T1000 (cell line): ENCODE results near the gene ABTB2.
A peak's percentile ranks its signal among the peaks of the same experiment; 100 is the strongest.

Experiments
- DNase-seq: peaks from one replicate; lab custom pipeline; 2025; ENCODE audit warnings: mixed read lengths; lab: John Stamatoyannopoulos, UW

The ABTB2 gene

GRCh38 chr11:34284811-34285481 lies 72.9 kb downstream of the ABTB2 start:
- no peak for DNase-seq

GRCh38 chr11:34284156-34284555 lies 73.7 kb downstream of the ABTB2 start:
- DNase-seq: no peak

GRCh38 chr11:34280945-34281872 lies 76.6 kb downstream of the ABTB2 start:
- DNase-seq: no peak

- no peak for DNase-seq
Observed at GRCh38 chr11:34278693-34279297, 79.0 kb downstream of the ABTB2 start.

GRCh38 chr11:34278175-34278574 lies 79.6 kb downstream of the ABTB2 start:
- no peak for DNase-seq

GRCh38 chr11:34277171-34277570 lies 80.6 kb downstream of the ABTB2 start:
- DNase-seq: no peak

- DNase-seq: no peak
Observed at GRCh38 chr11:34276352-34276864, 81.4 kb downstream of the ABTB2 start.

- DNase-seq: no peak
Observed at GRCh38 chr11:34275486-34275885, 82.3 kb downstream of the ABTB2 start.

- DNase-seq: peak; percentile 87
Observed at GRCh38 chr11:34274712-34275398, 83.0 kb downstream of the ABTB2 start.

GRCh38 chr11:34273099-34273498 lies 84.7 kb downstream of the ABTB2 start:
- no peak for DNase-seq

- DNase-seq: no peak
Observed at GRCh38 chr11:34271727-34272126, 86.1 kb downstream of the ABTB2 start.

- DNase-seq: no peak
Observed at GRCh38 chr11:34270711-34271110, 87.1 kb downstream of the ABTB2 start.

GRCh38 chr11:34269694-34270245 lies 88.0 kb downstream of the ABTB2 start:
- no peak for DNase-seq

GRCh38 chr11:34268906-34269430 lies 88.8 kb downstream of the ABTB2 start:
- DNase-seq: no peak

GRCh38 chr11:34267417-34267816 lies 90.4 kb downstream of the ABTB2 start:
- no peak for DNase-seq

GRCh38 chr11:34267013-34267412 lies 90.8 kb downstream of the ABTB2 start:
- DNase-seq: no peak

GRCh38 chr11:34266090-34266912 lies 91.5 kb downstream of the ABTB2 start:
- DNase-seq: peak; percentile 68

- DNase-seq: no peak
Observed at GRCh38 chr11:34264303-34265110, 93.3 kb downstream of the ABTB2 start.

GRCh38 chr11:34263441-34264091 lies 94.2 kb downstream of the ABTB2 start:
- peak; percentile 59 for DNase-seq
